A673 (cell line): ENCODE measurements around the gene DIPK1C. TPM values are rescaled to one million over a fixed set of nuclear protein-coding genes. Genes with fewer than 3 reads are reported as not detected.
A peak's percentile ranks its signal among the peaks of the same experiment; 100 is the strongest.

Experiments used
- BruUV-seq: library from RNA; stranded (reverse); fragments of 400-500 nt; replicated peaks from 2 replicates; lab custom pipeline; 2021; lab: Mats Ljungman, UMichigan
- CTCF ChIA-PET: fragments of 300-600 bp; sonication (Branson Sonifier 250); formaldehyde crosslinking; loops from one replicate; lab custom pipeline; 2022; ENCODE audit warnings: antibody characterized with exemption; lab: Charles Lee
- POLR2A ChIA-PET: fragments of 300-600 bp; sonication (Branson Sonifier 250); formaldehyde crosslinking; loops from one replicate; lab custom pipeline; 2022; ENCODE audit warnings: antibody characterized with exemption; ENCODE audit not compliant: low non-redundant PET; lab: Charles Lee
- DNase-seq: peaks from one replicate; pipeline ENCODE4 v3.0.0-alpha.2; 2015; ENCODE audit warnings: low spot score
- H3K27ac ChIP-seq: fragments of 200-600 bp; sonication (generic); 2 replicates; pipeline ENCODE4 v1.5.1; 2016; ENCODE audit warnings: mixed run types, low read depth, mild to moderate bottlenecking, mixed read lengths, antibody characterized with exemption, low read length; ENCODE audit not compliant: poor library complexity, severe bottlenecking
- H3K27me3 ChIP-seq: fragments of 200-600 bp; sonication (generic); replicated peaks from 2 replicates; pipeline ENCODE4 v1.6.1; 2017; ENCODE audit warnings: mixed run types, low read depth, mild to moderate bottlenecking, mixed read lengths, antibody characterized with exemption, low read length; ENCODE audit not compliant: insufficient read depth, poor library complexity
- H3K36me3 ChIP-seq: fragments of 200-600 bp; sonication (generic); 2 replicates; pipeline ENCODE4 v1.6.1; 2016; ENCODE audit warnings: mixed run types, mild to moderate bottlenecking, mixed read lengths, antibody characterized with exemption, low read length; ENCODE audit not compliant: insufficient read depth, poor library complexity, severe bottlenecking
- H3K4me1 ChIP-seq: fragments of 200-600 bp; sonication (generic); 2 replicates; pipeline ENCODE4 v1.6.1; 2017; ENCODE audit warnings: mixed run types, mild to moderate bottlenecking, mixed read lengths, antibody characterized with exemption, low read length; ENCODE audit not compliant: insufficient read depth, poor library complexity, severe bottlenecking
- H3K4me3 ChIP-seq: fragments of 200-600 bp; sonication (generic); 2 replicates; pipeline ENCODE4 v1.5.1; 2016; ENCODE audit warnings: low read depth, mixed run types, mild to moderate bottlenecking, mixed read lengths, low read length; ENCODE audit not compliant: poor library complexity, severe bottlenecking
- H3K9me3 ChIP-seq: fragments of 200-600 bp; sonication (generic); 2 replicates; pipeline ENCODE4 v1.6.1; 2016; ENCODE audit warnings: mixed run types, low read depth, mild to moderate bottlenecking, mixed read lengths, antibody characterized with exemption, low read length; ENCODE audit not compliant: poor library complexity, severe bottlenecking
- CTCF ChIP-seq: fragments of 300-800, 200-600 bp; sonication (generic); conservative IDR thresholded peaks from 2 replicates; pipeline ENCODE4 v1.5.1; 2017; ENCODE audit warnings: low read depth, mild to moderate bottlenecking, antibody characterized with exemption, low read length, moderate library complexity, mixed read lengths
- EZH2 ChIP-seq: fragments of 200-600 bp; sonication (generic); IDR thresholded peaks from 2 replicates; pipeline ENCODE4 v1.6.1; 2017; ENCODE audit warnings: borderline replicate concordance, low read depth, mild to moderate bottlenecking, mixed read lengths, antibody characterized with exemption, low read length; ENCODE audit not compliant: poor library complexity, severe bottlenecking
- intact Hi-C: fragments of 100-400 bp; cut with micrococcal nuclease; formaldehyde crosslinking; loops from one replicate; pipeline ENCODE4 v1.10.0; 2022; ENCODE audit not compliant: unreplicated experiment
- total RNA-seq: library from RNA; stranded (reverse); gene quantifications from 2 replicates; pipeline ENCODE4 v1.2.3, GENCODE V29; 2021

Gene DIPK1C
- total RNA-seq, 1 experiment from 2014 or later: not detected

GRCh38 chr18:74419761-74420160 lies 37.3 kb downstream of the DIPK1C start:
- Histone ChIP-seq H3K4me1 (peaks cover 17% of the 10 kb centered on the region), H3K4me3 (no peak overlapping the region), H3K27me3 (no peaks in the 10 kb centered on the region), H3K9me3 (no peaks in the 10 kb centered on the region), H3K27ac (no peak overlapping the region), H3K36me3 (no peaks in the 10 kb centered on the region)
- no peak for TF ChIP-seq EZH2
- TF ChIP-seq CTCF: no peak
- POLR2A ChIA-PET: no interaction called here
- CTCF ChIA-PET: no interaction called here
- intact Hi-C loops: no loop called here
- no TSS peak for BruUV-seq
- no peak for DNase-seq

- CTCF ChIA-PET: interaction anchor here (0.6 kb wide), 2 partner anchors 32 to 72 kb away, joined by 3 read pairs; no protein-coding TSS in a partner anchor
- POLR2A ChIA-PET: no interaction called here
- H3K4me1 ChIP-seq: peaks cover 17% of the 10 kb centered on the region
Observed at GRCh38 chr18:74418023-74418422, 39.1 kb downstream of the DIPK1C start.

DNA sequence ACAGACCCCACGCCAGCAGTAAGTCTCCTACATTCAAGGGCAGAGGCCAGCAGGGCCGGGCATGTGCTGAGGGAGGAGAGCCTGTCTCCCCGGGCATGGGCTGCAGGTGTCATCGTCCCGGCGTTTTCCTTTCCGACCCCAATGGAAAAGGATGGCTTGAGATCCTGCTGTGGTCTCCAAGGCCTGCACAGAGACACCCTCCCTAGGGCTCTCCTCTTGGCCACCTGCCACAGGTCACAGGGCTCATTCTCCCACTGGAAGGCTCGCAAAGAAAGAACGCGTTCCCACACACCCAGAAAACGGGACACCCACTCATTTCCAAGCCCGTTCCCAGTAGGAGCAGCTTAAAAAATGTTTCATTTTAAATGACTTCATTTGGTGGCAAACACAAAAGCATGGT lies 41.0 kb downstream of the DIPK1C start:
- H3K4me1 ChIP-seq: peaks cover 17% of the 10 kb centered on the region
- no peaks in the 10 kb centered on the region for H3K36me3 ChIP-seq
- H3K27me3 ChIP-seq: no peaks in the 10 kb centered on the region
- CTCF ChIA-PET: no interaction called here
- no peaks in the 10 kb centered on the region for H3K9me3 ChIP-seq
- TF ChIP-seq EZH2 (no peak), CTCF (no peak)
- H3K27ac ChIP-seq: no peak overlapping the region
- no peak for DNase-seq
- POLR2A ChIA-PET: no interaction called here
- BruUV-seq: no TSS peak
- intact Hi-C loops: no loop called here
- no peak overlapping the region for H3K4me3 ChIP-seq

More at GRCh38 chr18:74418023-74418422, 39.1 kb downstream of the DIPK1C start:
- Histone ChIP-seq H3K4me3 (no peak overlapping the region), H3K27me3 (no peaks in the 10 kb centered on the region), H3K27ac (no peak overlapping the region), H3K36me3 (no peaks in the 10 kb centered on the region), H3K9me3 (no peaks in the 10 kb centered on the region)
- TF ChIP-seq EZH2 (no peak), CTCF (no peak)
- intact Hi-C loops: no loop called here
- peak; percentile 76 for DNase-seq
- no TSS peak for BruUV-seq
